Measurements from ENCODE around the gene GNB1.
"Not testable (repeated sequence)": the region's sequence is repeated elsewhere in the genome, so short reads cannot be mapped to it uniquely, and the experiment has no call there.

The GNB1 gene

DNA sequence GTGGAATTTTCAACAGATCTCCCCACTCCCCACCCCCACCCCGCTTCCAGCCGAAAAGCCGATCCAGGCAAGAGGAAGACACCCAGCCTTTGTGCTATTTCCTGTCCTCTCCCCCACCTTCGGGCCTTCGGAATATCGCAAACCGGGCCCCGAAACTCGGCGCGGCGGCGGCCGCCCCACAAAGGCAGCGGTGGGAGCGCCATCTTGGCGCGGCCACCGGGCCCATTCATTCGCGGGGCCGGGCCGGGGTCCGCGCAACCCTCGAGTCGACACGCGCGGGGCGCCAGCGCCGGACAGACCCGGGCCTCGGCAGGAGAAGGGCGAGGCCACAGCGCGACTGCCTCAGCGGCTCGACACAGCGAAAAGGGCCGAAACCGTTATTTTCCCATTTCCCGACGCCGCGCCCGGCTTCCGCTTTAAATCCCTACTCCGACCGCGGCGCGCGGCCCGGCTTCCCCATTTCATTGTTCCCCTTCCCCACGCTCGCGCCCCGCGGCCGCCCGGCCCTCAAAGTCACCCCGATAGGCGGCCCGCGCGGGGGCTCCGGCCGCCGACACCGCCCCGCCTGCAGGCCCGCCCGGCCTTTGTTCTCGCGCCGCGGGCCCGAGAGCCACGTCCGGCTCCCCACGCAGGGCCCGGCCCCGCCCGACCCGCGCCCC lies 911 bp downstream of the GNB1 start:
- DNase-seq (ENCODE audit: low read depth): peak; percentile 25

DNA sequence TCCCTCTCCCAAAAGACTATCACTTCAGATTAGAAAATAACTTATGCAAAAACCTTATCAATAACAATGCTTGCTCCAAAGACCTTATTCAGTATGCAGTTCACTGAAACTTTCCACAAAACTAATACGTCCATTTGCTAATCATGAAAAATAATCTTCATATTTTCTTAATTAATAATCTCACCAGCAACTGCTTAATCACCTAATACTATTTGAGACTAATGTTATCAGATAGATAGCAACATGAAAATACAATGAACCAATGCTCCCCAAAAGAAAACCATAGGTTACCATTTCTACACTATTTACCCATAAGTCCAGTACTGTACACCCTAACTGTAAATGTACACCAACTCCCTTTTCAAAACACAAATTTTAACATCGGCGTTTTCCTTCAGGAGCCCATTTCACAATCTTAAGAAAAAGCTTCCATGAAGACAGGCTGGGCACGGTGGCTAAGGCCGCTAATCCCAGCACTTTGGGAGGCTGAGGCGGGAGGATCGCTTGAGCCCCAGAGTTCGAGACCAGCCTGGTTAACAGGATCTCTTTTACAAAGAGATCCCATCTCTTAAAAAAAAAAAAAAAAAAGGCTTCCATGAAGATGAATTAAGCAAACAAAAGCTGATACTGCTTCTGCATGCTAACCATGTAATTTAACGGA lies 1.7 kb downstream of the GNB1 start:
- no peak for DNase-seq (ENCODE audit: low read depth)

DNA sequence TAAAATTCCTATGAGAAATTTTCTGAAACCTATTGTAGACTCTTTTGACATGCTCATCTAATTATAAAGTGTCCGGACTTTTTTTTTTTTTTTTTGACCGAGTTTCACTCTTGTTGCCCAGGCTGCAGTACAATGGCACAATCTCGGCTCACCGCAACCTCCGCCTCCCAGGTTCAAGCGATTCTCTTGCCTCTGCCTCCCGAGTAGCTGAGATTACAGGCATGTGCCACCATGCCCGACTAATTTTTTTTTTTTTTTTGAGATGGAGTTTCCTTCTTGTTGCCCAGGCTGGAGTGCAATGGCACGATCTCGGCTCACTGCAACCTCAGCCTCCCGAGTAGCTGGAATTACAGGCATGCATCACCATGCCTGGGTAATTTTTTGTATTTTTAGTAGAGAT lies 7.0 kb downstream of the GNB1 start:
- DNase-seq (ENCODE audit: low read depth): not testable (repeated sequence)

DNA sequence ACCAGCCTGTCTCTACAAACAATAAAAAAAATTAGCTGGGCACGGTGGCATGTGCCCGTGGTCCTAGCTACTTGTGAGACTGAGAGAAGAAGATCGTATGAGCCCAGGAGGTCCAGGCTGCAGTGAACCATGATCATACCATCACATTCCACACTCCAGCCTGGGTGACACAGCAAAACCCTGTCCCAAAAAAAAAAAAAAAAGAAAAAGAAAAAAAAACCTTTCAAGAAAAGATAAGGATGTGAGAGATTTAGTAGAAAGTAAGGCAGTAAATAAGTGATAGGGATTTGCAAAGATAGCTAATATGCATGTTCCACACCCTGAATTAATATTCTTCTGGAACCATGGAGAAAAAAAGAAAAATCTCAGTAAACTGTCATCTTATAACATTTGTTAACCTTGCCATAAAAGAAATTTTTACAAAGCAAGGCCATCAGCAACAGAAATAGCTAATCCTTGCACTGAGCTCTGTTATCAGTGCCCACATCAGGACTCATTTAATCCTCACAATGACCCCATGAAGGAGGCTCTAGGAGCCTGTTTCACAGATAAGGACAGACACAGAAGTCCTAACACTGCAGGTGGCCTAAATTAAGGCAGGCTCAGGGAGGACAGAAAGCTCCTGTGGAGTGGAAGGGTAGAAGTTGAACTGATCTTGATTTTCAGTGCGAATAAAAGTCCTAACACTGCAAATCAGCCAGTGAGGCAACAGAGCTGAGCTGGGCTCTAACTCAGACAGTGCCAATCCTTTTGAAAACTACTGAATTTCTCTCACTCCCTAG lies 7.6 kb downstream of the GNB1 start:
- DNase-seq (ENCODE audit: low read depth): no peak

DNA sequence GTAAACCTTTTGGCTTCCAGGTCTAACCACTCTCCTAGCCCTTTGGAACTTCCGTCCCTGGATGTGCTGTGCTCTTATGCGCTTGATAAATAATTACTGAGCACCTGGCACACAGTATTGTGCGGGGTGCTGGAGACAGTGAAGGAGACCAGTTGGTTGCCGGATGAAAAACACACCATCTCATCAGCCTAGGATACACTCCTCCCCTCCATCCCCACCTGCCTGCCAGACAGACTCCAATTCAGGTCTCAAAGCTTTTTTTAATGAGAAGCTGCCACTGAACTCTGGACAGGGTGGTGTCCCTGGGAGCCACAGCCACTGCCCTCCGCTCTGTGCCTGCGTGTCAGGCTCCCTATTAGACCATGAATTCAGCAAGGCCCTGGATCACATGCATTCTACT lies 9.2 kb downstream of the GNB1 start:
- no peak for DNase-seq (ENCODE audit: low read depth)

DNA sequence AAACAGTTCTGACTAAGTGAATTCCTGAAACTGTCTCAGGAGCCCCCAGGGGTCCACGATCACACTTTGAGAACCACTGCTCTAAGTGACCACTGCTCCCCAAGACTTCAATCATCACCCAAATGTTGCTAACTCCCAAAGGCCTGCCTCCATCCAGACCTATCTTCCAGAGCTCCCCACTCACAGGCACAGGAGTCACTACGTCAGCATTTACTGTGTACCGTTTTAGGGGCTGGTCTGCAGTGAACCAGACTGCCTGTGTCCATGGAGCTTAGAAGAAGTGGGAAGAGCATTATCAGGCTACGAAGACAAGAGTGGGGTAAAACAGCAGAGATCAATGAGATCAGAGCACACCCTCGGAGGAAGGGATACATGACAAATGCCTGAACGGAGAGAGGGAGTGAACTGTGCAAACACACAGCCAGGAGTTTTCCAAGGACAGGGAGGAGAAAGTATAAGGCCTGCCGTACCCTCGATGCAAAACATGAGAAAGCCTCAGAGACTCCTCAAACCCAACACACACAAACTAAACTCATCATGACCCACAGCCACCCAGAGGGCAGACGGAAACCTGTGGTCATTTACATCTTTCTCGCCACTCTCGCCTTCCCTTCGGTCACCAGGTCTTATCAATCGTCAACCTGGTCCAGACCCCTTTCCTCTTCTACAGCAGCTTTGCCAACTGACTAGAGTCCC lies 10.1 kb downstream of the GNB1 start:
- DNase-seq (ENCODE audit: low read depth): no peak

DNA sequence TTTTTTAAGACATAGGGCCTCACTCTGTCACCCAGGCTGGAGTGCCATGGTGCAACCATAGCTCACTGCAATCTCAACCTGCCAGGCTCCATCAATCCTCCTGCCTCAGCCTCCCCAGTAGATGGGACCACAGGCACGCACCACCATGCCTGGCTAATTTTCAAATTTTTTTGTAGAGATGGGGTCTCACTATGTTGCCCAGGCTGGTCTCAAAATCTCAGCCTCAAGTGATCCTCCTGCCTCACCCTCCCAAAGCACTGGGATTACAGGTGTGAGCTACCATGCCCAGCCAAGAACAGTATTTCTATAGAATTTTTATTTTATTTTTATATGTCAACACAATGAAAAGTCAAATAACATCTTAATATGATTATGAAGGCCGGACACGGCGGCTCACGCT lies 10.9 kb downstream of the GNB1 start:
- DNase-seq (ENCODE audit: low read depth): no peak

DNA sequence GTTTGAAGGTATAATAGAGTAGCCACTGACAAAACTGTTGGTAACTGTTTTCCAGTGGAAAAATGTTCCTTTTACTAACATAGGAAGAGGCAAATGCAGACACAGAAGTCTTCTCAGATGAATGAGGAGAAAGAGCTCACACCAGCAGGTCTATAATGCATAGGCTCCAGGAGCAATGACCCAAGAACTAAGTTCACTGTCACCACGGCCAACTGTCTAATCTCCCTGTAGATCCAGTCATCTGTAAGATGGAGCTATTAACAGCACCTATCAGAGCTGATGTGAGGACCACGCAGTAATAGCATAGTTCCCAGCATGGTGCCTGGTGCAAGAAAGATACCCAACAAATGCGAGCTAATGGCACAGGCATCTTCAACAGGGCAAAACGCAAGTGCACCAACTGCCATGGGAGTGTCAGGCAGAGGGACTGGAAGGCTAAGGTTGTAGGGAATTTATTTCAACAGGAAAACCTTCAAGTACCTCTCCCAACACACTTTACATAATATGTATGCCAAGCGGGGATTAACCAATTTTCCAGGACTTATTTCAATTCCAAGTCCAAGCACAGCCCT lies 12.9 kb downstream of the GNB1 start:
- no peak for DNase-seq (ENCODE audit: low read depth)

DNA sequence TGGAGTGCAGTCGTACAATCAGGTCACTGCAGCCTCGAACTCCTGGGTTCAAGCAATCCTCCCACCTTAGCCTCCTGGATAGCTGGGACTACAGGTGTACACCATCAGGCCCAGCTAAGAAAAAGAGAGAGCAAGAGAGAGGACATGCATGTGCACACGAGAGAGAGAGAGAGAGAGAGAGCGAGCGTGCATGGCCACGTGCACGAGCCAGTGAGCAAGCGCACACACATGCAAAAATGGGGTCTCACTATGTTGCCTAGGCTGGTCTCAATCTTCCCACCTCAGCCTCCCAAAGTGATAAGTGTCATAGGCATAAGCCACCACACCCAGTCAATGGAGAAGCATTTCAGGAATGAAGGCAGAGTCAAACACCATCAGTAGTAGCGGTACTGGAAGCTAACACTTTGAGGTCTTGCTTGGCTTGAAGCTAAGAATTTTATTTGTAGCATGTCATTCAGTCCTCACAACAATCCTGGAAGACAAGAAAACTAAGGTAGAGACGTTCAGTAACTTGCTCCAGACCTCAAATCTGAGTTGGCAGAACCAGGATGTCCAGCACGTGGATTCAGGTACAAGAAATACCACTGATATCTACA lies 14.5 kb downstream of the GNB1 start:
- DNase-seq (ENCODE audit: low read depth): no peak

DNA sequence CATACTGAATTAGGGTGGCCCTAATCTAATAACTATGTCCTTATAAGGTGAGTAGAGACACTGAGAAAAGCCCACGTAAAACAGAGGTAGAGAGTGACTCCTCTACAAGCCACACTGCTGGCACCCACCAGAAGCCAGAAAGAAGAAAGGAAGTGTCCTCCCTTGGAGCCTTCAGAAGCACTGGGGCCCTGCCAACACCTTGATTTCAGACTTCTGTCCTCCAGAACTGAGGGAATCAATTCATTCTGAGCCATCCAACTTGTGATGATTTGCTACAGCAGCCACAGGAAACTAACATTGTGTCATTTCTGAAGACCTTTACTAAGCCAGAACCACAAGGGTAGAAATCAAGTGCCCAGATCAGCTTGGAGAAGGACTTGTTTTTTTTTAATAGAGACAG lies 15.0 kb downstream of the GNB1 start:
- no peak for DNase-seq (ENCODE audit: low read depth)

DNA sequence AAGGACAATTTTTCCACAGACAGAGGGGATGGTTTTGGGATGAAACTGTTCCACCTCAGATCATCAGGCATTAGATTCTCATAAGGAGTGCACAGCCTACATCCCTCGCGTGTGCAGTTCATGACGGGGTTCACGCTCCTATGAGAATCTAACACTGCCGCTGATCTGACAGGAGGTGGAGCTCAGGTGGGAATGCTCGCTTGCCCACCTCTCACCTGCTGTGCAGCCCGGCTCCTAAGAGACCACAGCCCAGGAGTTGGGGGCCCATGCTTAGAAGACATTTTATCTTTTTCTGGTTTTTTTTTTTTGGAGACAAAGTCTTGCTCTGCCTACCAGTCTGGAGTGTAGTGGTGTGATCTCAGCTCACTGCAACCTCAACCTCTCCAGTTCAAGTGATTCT lies 16.0 kb downstream of the GNB1 start:
- no peak for DNase-seq (ENCODE audit: low read depth)

DNA sequence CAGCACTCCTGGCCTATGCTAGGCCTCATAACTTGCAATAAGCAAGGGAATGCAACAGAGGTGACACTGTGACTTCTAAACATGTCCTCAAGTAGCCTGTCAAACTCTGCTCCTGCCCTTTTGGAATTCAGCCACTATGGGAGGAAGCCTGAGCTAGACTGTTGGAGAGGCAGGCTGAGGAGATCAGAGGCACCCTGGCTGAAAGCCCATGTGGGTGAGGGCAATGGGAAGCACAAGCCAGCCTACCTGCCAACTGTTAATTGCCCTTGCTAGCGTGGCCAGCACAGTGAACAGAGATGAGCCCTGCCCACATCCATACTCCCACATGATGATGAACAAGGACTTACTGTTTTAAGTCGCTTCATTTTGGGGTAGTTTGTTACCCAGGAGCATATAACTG lies 17.7 kb downstream of the GNB1 start:
- DNase-seq (ENCODE audit: low read depth): no peak

DNA sequence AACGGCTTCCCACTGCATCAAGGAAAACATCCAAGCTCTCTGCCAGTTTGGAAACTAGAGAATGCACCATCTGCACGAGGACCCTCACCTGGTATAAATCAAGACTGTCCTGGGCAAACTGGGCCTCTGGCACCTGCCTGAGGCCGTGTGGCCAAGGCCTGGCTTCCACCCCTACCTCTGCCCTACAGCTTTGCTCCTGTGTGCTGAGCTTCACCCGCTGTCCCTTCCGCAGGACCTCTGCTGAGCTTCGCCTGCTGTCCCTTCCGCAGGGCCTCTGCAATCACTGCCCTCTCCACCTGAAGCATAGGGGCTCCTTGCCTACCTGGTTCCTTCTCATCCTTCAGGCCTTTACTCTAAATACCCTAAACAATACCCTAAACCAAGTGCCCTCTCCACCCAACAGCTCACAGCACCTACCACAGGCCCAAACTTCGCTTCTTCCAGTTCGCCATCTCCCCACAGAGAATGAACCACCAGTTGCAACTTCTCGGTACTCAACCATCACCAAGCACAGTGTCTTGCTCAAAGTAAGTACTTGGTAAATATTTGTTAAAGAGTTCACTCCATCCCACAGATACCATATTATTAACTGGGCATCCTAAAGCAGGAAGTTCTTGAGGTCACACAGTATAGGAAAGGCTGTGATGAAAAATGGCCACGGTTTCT lies 18.4 kb downstream of the GNB1 start:
- no peak for DNase-seq (ENCODE audit: low read depth)

DNA sequence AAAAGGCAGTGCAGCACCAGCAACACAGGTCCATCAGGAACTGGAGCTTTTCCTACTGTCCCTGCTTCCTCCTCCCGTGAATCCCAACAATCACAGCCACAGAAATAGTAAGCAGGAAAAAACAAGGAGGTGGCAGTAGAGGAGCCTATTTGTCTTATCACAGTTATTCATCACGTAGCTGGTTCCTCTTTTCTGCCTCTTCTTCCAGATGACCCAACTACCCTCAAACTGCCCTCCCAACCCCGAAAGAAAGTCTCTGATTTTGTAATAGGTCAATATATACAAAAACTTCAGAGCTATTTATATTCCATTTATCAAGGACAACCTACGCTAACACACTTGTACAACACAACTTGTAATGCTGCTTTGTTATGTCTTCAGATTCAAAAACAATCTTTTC lies 21.4 kb downstream of the GNB1 start:
- DNase-seq (ENCODE audit: low read depth): no peak

DNA sequence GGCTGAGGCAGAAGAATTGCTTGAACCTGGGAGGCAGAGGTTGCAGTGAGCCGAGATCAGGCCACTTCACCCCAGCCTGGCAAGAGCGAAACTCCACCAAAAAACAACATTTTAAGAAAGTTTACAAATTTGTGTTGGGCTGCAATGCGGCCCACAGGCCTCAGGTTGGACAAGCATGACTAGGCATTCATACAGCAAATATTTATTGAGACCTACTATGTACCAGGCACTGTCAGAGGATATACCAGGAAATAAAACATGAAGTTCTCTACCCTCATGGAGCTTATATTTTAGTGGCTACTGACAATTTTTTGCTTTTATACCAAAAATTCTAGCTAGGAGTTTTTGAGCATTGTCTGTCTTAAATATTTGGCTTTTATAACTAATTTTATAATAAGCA lies 23.7 kb downstream of the GNB1 start:
- no peak for DNase-seq (ENCODE audit: low read depth)

DNA sequence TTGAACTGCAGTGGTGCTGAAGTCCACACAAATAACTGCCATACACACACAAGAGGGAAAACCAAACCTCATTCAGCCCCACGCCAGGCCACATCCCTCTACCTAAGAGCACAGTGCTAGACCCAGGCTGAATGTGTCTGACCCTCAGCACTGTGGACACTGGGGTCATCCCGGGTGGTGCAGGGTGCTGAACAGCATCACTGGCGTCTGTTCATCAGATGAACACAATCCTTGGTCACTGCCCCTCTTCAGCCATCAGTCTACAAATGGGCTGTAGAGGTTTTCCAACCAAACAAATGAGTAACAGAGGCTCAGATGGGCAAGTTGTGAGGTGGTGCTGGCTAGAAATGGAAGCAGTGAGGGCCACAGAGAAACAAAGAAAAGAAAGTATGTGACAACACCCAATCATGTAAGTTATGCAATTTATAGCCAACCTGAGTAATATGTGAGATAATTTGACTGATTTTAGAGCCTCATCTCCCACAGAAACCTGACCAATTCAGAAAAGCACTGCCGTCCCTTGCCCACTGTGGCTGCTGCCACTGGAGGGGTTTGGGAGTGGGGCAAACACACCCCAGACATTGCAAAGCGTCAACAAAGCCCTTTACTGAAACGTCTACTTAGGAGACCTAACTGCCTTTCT lies 27.9 kb downstream of the GNB1 start:
- DNase-seq (ENCODE audit: low read depth): no peak

DNA sequence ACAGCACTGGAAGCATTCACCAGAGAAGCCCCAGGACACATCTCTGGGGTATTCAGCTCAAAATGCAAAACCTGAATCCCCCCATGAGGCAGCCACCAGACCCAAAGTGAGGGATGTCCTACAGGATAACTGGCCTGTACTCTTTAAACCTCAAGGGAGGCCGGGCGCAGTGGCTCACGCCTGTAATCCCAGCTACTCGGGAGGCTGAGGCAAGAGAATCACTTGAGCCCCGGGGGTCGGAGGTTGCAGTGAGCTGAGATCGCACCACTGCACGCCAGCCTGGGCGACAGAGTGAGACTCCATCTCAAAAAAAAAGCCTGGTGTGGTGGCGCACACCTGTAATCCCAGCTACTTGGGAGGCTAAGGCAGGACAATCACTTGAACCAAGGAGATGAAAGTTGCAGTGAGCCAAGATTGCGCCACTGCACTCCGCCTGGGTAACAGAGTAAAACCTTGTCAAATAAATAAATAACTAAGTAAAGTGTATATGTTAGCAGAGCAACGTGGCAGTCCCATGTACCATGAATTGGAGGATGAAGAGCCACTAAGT lies 29.1 kb downstream of the GNB1 start:
- DNase-seq (ENCODE audit: low read depth): not testable (repeated sequence)

DNA sequence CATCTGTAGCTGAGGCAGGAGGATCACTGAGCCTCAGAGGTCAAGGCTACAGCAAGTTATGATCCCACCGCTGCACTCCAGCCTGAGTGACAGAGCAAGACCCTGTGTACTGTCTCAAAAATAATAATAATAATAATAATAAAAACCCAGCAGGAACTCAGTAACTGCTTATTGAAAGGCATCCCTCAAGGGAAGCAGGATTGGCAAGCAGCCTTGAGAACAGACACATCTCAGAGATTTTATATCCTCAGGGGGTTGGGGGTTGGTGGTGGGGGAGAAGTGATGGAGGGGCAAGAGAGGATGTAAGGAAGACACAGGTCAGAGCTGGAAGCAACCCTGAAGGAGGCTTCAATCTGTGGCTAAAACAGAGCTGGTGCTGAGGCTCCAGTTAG lies 29.6 kb downstream of the GNB1 start:
- no peak for DNase-seq (ENCODE audit: low read depth)

DNA sequence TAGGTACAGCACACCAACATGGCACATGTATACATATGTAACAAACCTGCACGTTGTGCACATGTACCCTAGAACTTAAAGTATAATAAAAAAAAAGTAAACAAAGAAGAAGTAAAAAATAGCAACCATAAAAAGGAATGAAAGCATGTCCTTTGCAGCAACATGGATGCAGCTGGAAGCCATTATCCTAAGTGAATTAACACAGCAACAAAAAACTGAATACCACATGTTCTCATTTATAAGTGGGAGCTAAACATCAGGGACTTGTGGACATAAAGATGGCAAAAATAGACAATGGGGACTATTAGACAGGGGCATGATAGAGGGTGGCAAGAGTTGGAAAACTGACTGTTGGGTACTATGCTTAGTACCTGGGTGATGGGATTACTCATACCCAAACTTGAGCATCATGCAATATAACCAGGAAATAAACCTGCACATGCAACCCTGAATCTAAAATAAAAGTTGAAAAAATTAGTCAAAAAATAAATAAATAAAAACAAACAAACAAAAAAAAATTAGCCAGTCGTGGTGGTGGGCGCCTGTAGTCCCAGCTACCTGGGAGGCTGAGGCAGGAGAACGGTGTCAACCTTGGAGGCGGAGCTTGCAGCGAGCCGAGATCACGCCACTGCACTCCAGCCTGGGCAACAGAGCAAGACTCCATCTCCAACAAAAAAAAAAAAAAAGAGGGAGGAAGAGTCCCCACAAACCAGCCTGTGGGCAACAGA lies 30.8 kb downstream of the GNB1 start:
- DNase-seq (ENCODE audit: low read depth): not testable (repeated sequence)
